ENCODE measurements around the gene ARHGAP1.

ARHGAP1 gene

GRCh38 chr11:46694072-46694471 lies 6.3 kb downstream of the ARHGAP1 start:
- no peak for DNase-seq (ENCODE audit: low read depth in 2 of 2)

DNA sequence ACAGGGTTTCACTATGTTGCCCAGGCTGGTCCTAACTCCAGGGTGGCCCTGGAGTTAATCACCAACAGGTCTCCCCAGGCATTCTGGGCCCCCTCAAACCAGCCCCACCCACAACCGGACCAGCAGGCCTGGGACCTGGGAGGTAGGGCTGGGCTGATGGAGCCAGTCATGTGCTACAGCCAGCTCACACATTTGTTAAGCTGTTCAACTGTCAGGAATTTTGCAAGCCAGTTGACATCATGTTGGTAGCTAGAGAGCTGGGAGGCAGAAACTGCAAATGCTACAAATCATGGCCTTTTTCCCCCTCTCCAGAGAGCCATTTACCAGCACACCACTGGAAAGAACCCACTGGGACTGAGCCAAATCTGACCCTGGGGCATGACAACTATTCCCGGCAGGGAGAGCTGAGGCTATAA lies 6.8 kb downstream of the ARHGAP1 start:
- no peak for DNase-seq (ENCODE audit: low read depth in 2 of 2)

DNA sequence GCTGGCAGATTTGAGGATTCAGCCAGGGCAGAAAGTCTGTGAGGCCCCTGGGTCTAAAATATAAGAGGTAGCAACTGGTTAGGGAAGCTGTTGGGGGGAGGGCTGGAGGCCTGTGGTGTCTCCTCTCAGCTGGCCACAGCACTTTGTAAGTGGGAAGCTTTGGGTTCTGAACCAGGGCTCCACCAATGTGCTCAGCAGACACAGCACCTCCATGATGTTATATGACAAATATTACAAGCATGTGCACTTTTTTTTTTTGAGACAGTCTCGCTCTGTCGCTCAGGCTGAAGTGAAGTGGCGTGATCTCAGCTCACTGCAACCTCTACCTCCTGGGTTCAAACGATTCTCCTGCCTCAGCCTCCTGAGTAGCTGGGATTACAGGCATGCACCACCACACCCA lies 8.0 kb downstream of the ARHGAP1 start:
- DNase-seq (ENCODE audit: low read depth in 2 of 2), result no peak

- DNase-seq (ENCODE audit: low read depth in 2 of 2), result no peak
These were observed 9.7 kb downstream of the ARHGAP1 start for GRCh38 chr11:46690702-46691101.

DNA sequence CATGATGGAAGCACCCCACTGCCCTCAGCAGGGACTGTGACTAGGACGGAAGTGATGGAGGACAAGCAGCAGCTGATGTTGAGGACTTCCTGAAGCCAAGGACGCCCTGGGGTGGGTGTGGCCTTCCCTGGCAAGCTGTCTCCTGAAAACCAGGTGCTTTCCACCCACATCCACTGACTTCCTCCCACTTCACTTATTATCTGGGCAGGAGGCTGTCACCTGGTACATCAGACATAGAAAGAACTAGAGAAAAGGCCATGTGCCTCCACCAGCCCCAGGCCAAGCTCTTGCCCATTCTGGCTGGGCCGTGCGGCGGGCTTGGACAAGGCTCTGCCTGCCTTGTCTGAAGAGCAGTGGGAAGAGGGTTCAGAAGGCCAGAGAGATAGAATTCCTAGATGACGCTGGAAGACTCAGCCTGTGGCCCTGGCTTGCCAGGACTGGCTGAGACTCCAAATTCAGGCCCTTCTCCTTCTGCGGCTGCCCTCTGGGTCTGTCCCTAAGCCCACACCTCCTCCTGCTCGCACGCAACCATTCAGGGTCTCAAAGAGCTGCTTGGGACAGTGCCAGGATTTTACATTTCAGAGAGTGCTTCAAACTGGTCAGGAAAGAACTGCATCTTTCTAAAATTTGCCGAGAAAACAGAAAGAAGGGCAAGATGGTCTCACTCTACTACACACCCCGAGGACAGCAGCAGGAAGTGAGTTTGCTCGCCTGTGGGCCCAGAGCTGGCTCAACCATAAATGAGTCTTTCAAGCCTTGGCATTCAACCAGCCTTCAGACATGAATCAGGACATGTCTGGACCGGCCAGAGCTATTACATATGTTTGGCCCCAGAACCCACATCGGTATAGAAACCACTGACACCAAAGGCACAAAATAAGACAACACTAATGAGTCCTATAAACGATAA lies 13.3 kb downstream of the ARHGAP1 start:
- no peak for DNase-seq (ENCODE audit: low read depth in 2 of 2)

DNA sequence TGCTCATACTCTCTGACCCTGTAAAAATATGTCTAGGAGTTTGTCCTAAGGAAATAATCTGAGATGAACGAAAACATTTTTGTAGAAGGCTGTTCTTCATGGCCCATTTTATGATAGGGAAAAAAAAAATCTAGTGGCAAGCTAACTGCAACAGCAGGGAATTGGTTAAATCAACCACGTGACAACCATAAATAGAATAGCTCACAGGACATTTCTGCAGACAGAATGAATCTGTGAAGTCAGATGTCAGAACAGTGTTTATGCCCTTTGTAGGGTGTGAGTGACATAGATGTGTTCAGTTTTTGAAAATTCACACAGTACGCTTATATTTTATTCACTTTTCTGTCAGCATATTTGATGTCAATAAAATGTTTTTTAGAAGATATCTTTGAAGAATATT lies 16.1 kb downstream of the ARHGAP1 start:
- no peak for DNase-seq (ENCODE audit: low read depth in 2 of 2)

GRCh38 chr11:46682773-46683752 lies 17.4 kb downstream of the ARHGAP1 start:
- no peak for DNase-seq (ENCODE audit: low read depth in 2 of 2)

DNA sequence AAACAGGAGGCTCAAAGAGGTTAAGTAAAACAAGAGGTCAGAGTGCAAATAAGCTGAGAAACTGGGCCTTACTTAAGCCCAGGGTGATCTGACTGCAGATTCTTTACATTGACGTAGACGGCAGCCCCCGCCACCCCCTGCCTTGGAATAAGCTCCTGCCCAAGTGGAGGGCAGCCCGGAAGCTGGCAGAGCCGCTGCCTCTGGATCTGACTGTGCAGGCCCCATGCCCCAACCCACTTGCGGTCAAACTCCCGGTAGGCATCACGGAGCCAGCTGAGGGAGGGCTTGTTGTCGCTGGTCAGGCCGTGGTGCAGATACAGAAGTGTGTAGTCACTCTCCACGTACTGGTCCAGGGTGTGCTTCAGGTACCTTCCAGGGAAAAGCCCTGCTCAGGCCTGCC lies 18.6 kb downstream of the ARHGAP1 start:
- no peak for DNase-seq (ENCODE audit: low read depth in 2 of 2)

- no peak for DNase-seq (ENCODE audit: low read depth in 2 of 2)
These were observed 19.6 kb downstream of the ARHGAP1 start for GRCh38 chr11:46680815-46681214.

- no peak for DNase-seq (ENCODE audit: low read depth in 2 of 2)
These were observed 20.2 kb downstream of the ARHGAP1 start for GRCh38 chr11:46680164-46680760.

DNA sequence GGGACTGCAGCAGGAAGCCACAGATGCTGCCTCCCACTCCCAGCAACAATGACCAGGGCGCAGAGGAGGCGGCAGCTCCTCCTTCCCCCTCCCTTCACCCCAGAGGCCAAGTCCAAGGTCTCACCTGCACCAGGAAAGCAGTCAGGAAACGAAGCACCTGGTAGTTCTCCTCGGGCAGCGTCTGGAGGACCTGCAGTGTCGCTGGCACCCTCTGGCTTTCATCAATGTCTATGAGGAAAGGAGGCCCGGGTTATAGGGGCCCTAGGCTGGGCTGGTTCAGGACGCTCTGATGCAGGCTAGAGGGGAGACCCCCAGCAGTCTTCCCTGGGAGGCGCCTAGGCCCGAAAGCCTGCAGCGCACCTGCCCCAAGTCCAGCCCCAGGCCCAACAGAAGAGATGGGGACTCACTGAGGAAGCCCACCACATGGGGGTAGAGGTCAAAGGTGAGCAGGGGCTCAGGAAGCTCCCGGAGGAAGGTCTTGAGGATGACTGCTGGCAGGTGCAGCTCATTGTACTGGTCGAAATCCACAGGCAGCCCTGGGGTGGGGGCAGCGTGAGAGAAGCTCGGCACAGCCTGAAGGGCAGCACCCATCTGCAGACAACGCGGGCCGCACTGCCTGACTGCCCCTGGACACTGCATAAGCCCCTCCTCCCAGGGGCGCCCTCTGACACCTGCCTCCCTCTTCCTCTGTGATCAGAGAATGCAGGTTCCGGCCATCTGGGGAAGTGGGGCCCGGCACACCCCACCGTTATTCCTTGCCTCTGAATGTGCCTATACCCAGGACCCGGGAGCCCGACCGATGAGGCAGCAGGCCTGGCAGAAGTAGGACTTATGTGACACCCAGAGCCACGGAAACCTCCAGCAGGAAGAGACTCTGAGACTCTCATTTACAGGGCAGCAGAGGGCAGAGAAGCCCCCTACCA lies 20.9 kb downstream of the ARHGAP1 start:
- no peak for DNase-seq (ENCODE audit: low read depth in 2 of 2)

GRCh38 chr11:46678741-46679130 lies 21.7 kb downstream of the ARHGAP1 start:
- no peak for DNase-seq (ENCODE audit: low read depth in 2 of 2)

GRCh38 chr11:46677991-46678740 lies 22.3 kb downstream of the ARHGAP1 start:
- no peak for DNase-seq (ENCODE audit: low read depth in 2 of 2)

- DNase-seq (ENCODE audit: low read depth in 2 of 2), result no peak
These were observed 23.2 kb downstream of the ARHGAP1 start for GRCh38 chr11:46677169-46677568.

DNA sequence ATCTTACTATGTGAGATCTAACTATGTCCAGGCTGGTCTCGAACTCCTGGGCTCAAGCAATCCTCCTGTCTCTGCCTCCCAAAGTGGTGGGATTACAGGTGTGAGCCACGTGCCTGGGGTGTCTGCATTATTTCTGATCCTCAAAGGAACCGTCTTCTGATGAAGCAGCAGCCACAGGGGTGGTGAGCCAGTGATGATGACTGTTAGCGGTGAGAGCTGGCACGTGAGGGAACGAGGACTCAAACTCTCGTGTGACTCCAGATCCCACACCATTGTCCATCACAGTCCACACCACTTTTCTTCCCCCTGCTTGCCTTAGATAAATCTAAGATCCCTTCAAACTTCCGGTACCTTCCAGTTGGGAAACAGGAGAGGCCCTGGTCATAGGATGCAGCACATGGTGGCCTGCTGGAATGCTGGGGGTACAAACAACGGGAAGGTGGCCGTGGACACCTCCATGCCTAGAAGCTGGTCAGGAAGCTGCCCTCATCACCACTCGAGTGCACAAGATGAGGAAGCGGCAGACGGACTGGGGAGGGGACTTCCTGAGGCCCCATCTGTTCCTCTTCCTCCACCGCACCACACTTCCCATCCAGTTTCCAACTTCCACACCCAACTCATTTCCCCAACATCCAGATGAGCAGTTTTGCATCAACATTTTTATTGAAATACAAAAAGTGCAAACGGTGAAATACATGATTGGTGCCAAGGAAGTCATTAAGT lies 23.8 kb downstream of the ARHGAP1 start:
- no peak for DNase-seq (ENCODE audit: low read depth in 2 of 2)

DNA sequence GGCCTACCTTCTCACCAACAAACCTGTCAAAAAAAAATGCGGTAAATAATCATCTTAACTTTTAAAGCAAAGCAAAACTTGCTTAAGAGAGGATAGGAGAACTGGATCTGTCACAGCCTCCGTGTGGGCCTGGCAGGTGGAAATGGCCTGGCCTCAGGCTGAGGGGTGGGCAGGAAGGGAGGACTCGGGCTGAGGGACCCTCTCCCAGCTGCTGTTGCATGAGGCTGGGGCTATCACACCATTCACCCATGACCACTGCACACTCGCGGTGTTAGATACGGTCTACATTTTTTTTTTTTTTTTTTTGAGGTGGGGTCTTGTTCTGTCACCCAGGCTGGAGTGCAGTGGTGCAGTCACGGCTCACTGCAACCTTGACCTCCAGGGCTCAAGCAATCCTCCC lies 24.5 kb downstream of the ARHGAP1 start:
- DNase-seq (ENCODE audit: low read depth in 2 of 2), result no peak

DNA sequence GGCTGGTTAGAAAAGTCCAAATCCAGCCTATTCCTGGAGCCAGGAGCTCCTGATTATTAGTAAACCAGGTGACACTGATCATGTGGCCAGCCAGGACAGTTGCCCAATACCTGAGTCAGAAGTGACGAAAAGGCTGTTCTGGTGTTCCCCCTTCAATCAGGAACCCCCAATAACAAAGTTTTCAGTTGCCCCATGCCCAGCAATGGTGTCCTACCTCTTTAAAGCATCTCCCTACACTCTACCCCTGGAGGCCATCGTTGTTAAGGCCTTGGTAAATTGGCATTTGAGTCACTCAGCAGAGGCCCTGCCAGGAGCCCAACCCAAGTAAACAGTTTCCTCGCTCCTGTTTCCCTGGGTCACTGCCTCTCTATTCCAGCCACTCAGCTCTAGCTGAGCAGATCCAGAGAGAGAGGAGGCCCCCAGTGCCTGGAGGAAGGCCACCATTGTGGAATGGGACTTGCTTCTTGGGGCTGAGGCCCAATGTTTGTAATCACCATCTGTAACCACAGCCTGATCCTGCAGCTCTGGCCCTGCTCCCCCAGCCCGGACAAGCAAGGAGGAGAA lies 25.0 kb downstream of the ARHGAP1 start:
- DNase-seq (ENCODE audit: low read depth in 2 of 2), result no peak

GRCh38 chr11:46674463-46675287 lies 25.7 kb downstream of the ARHGAP1 start:
- no peak for DNase-seq (ENCODE audit: low read depth in 2 of 2)

Measured in activated CD8-positive, alpha-beta memory T cell treated with anti-CD3 and anti-CD28 coated beads for 4 hours (primary cell).